ENCODE measurements around the gene OR2AG2.

Gene OR2AG2

GRCh38 chr11:6717426-6717825 lies 54.4 kb downstream of the OR2AG2 start:
- H4K91ac ChIP-seq (ENCODE audit: low read depth, low read length, poor library complexity): no peak overlapping the region
- no peak overlapping the region for H3K23ac ChIP-seq (ENCODE audit: low read depth, low read length, poor library complexity)
- no peak for DNase-seq (ENCODE audit: low spot score)
- no peak overlapping the region for H2AK5ac ChIP-seq (ENCODE audit: low read depth, low read length)
- H3K4ac ChIP-seq (ENCODE audit: low read length): no peak overlapping the region
- no peak overlapping the region for H3K14ac ChIP-seq (ENCODE audit: low read length)
- no peak overlapping the region for H4K8ac ChIP-seq (ENCODE audit: low read depth, low read length)
- no peak overlapping the region for H2BK5ac ChIP-seq (ENCODE audit: low read length)
- no peak overlapping the region for H2AFZ ChIP-seq (ENCODE audit: low read length)
- peaks cover 0 to 8% of the 10 kb centered on the region in 2 donors for H3K9me3 ChIP-seq (replicated peaks in 1 of 2; ENCODE audit: control insufficient read depth in 2 of 2, insufficient read depth in 1 of 2, low read depth in 1 of 2, low read length in 2 of 2)
- no peak overlapping the region for H2BK15ac ChIP-seq (ENCODE audit: low read length)
- H3K4me3 ChIP-seq (ENCODE audit: low read length in 2 of 2): no peak overlapping the region
- no peak overlapping the region for H3K9ac ChIP-seq (ENCODE audit: low read depth, low read length, poor library complexity)
- H3K27ac ChIP-seq (replicated peaks; ENCODE audit: low read length): no peak overlapping the region
- no peaks in the 10 kb centered on the region for H3K36me3 ChIP-seq (replicated peaks in 1 of 2; ENCODE audit: control insufficient read depth in 2 of 2, insufficient read depth in 2 of 2, low read length in 2 of 2)
- no peaks in the 10 kb centered on the region for H3K4me1 ChIP-seq (ENCODE audit: control insufficient read depth in 2 of 2, insufficient read depth in 1 of 2, low read depth in 1 of 2, low read length in 2 of 2)
- no peak overlapping the region for H3K4me2 ChIP-seq (ENCODE audit: insufficient read depth, low read length, poor library complexity, severe bottlenecking)
- no peaks in the 10 kb centered on the region for H3K79me1 ChIP-seq (ENCODE audit: low read depth, low read length)
- no peaks in the 10 kb centered on the region for H3K27me3 ChIP-seq (ENCODE audit: control insufficient read depth in 3 of 3, insufficient read depth in 3 of 3, low read depth in 1 of 3, low read length in 3 of 3)
- no peak overlapping the region for H2BK12ac ChIP-seq (ENCODE audit: low read length)
- no peak overlapping the region for H3K18ac ChIP-seq (ENCODE audit: low read length)
- no peak overlapping the region for H2BK120ac ChIP-seq (ENCODE audit: low read depth, low read length)
- no CpG with 5 or more reads among the region's 3 CpGs for WGBS, 2 donors (ENCODE audit: extremely low coverage in 2 of 2, insufficient read length in 2 of 2, insufficient replicate concordance in 1 of 2)
